Endodermal cell (in vitro differentiated cells): Measurements from ENCODE around the gene TBC1D1. TPM values are rescaled to one million over a fixed set of nuclear protein-coding genes. Genes with fewer than 3 reads are reported as not detected.

Experiments used
- DNase-seq: peaks from one replicate; pipeline ENCODE4 v3.0.0-alpha.2; 2017
- H3K27ac ChIP-seq: 2 replicates; pipeline ENCODE4 v1.5.1; 2013; ENCODE audit warnings: mild to moderate bottlenecking, low read depth, low read length, moderate library complexity
- H3K27me3 ChIP-seq: 2 replicates; pipeline ENCODE4 v1.6.1; 2013; ENCODE audit warnings: mild to moderate bottlenecking, low read length, moderate library complexity; ENCODE audit not compliant: insufficient read depth, control insufficient read depth, poor library complexity, severe bottlenecking
- H3K36me3 ChIP-seq: 2 replicates; pipeline ENCODE4 v1.7.0; 2013; ENCODE audit warnings: mild to moderate bottlenecking, low read length, moderate library complexity; ENCODE audit not compliant: control insufficient read depth, insufficient read depth
- H3K4me1 ChIP-seq: one replicate; pipeline ENCODE4 v1.7.0; 2013; ENCODE audit warnings: low read length; ENCODE audit not compliant: control insufficient read depth, insufficient read depth
- H3K4me3 ChIP-seq: 2 replicates; pipeline ENCODE4 v1.5.1; 2013; ENCODE audit warnings: mild to moderate bottlenecking, low read length, moderate library complexity
- H3K9ac ChIP-seq: 2 replicates; pipeline ENCODE4 v1.6.1; 2013; ENCODE audit warnings: mild to moderate bottlenecking, low read length, moderate library complexity; ENCODE audit not compliant: poor library complexity, severe bottlenecking; ENCODE audit errors: extremely low read depth
- H3K9me3 ChIP-seq: 2 replicates; pipeline ENCODE4 v1.6.1; 2013; ENCODE audit warnings: mild to moderate bottlenecking, low read length, moderate library complexity; ENCODE audit not compliant: control insufficient read depth
- H3K27ac Mint-ChIP-seq: 2 replicates; pipeline ENCODE4 v1.8.0; 2020; ENCODE audit warnings: mixed read lengths
- H3K27me3 Mint-ChIP-seq: 2 replicates; pipeline ENCODE4 v1.8.0; 2021; ENCODE audit warnings: mild to moderate bottlenecking, mixed read lengths; ENCODE audit not compliant: insufficient read depth
- H3K36me3 Mint-ChIP-seq: 2 replicates; pipeline ENCODE4 v1.8.0; 2020; ENCODE audit warnings: low read depth, mixed read lengths
- H3K4me1 Mint-ChIP-seq: 2 replicates; pipeline ENCODE4 v1.8.0; 2020; ENCODE audit warnings: mixed read lengths
- H3K4me3 Mint-ChIP-seq: 2 replicates; pipeline ENCODE4 v1.8.0; 2020; ENCODE audit warnings: mild to moderate bottlenecking, moderate library complexity, mixed read lengths
- H3K9me3 Mint-ChIP-seq: 2 replicates; pipeline ENCODE4 v1.8.0; 2020; ENCODE audit warnings: mild to moderate bottlenecking, mixed read lengths
- CTCF ChIP-seq: fragments of 200-600 bp; sonication (generic); conservative IDR thresholded peaks from 2 replicates; pipeline ENCODE4 v1.5.0; 2021; ENCODE audit warnings: antibody characterized with exemption, mild to moderate bottlenecking
- WGBS, 2 experiments: methylation state at CpG; one replicate each; pipeline versions ENCODE4 v1.1.5 to v1.1.7; 2013; ENCODE audit warnings: missing lambda C conversion rate in 2 of 2, mixed read lengths in 1 of 2; ENCODE audit not compliant: insufficient coverage in 1 of 2, insufficient read length in 1 of 2; 5-methylcytosine and 5-hydroxymethylcytosine counted together
- total RNA-seq, 2 donors: library from RNA; stranded (reverse); fragmentation: NEBNext Ultra II Directional in 1 of 2; extraction: Animal tissue kit (Norgen Biotek cat#: 25700) in 1 of 2; gene quantifications; 2 replicates in 1 of 2; 3 replicates in 1 of 2; pipeline ENCODE4 v1.2.1, GENCODE V29; 2021

TBC1D1 gene
- total RNA-seq, 2 donors from 2014 or later, result 110 to 122 TPM

GRCh38 chr4:38138363-38138762 is 247.5 kb downstream of the TBC1D1 start:
- H3K4me3 Mint-ChIP-seq, result no peak overlapping the region
- H3K4me1 Mint-ChIP-seq, result no peaks in the 10 kb centered on the region
- no peaks in the 10 kb centered on the region for H3K27me3 Mint-ChIP-seq
- no peaks in the 10 kb centered on the region for H3K4me1 ChIP-seq
- no peaks in the 10 kb centered on the region for H3K9me3 Mint-ChIP-seq
- H3K27me3 ChIP-seq, result no peaks in the 10 kb centered on the region
- 95 to 98% methylated on average over 3 to 4 of the region's 4 CpGs for WGBS, 2 experiments
- DNase-seq, result no peak
- H3K9ac ChIP-seq, result no peak overlapping the region
- no peak overlapping the region for H3K27ac ChIP-seq
- H3K36me3 ChIP-seq, result peaks cover 41% of the 10 kb centered on the region
- H3K27ac Mint-ChIP-seq, result no peak overlapping the region
- no peak overlapping the region for H3K4me3 ChIP-seq
- TF ChIP-seq CTCF, result no peak
- H3K9me3 ChIP-seq, result no peaks in the 10 kb centered on the region
- peaks cover 65% of the 10 kb centered on the region for H3K36me3 Mint-ChIP-seq

- Histone ChIP-seq H3K9me3 (no peaks in the 10 kb centered on the region), H3K36me3 (peaks cover 33% of the 10 kb centered on the region), H3K4me1 (no peaks in the 10 kb centered on the region), H3K27ac (no peak overlapping the region), H3K4me3 (no peak overlapping the region), H3K9ac (no peak overlapping the region), H3K27me3 (no peaks in the 10 kb centered on the region)
- Mint-ChIP-seq H3K4me3 (no peak overlapping the region), H3K36me3 (peaks cover 61% of the 10 kb centered on the region), H3K4me1 (no peaks in the 10 kb centered on the region), H3K27ac (no peak overlapping the region), H3K9me3 (no peaks in the 10 kb centered on the region), H3K27me3 (no peaks in the 10 kb centered on the region)
- 86 to 92% methylated on average over 3 to 4 of the region's 4 CpGs for WGBS, 2 experiments
- TF ChIP-seq CTCF, result no peak
- DNase-seq, result no peak
Measured at GRCh38 chr4:38139187-38139586, 248.3 kb downstream of the TBC1D1 start.

- DNase-seq, result no peak
- H3K27me3 ChIP-seq, result no peaks in the 10 kb centered on the region
- H3K9me3 Mint-ChIP-seq, result no peaks in the 10 kb centered on the region
- no peak overlapping the region for H3K27ac Mint-ChIP-seq
- H3K4me1 Mint-ChIP-seq, result no peaks in the 10 kb centered on the region
- no peaks in the 10 kb centered on the region for H3K9me3 ChIP-seq
- peaks cover 51% of the 10 kb centered on the region for H3K36me3 Mint-ChIP-seq
- peaks cover 19% of the 10 kb centered on the region for H3K36me3 ChIP-seq
- H3K9ac ChIP-seq, result no peak overlapping the region
- no peak for TF ChIP-seq CTCF
- no peak overlapping the region for H3K4me3 Mint-ChIP-seq
- no peak overlapping the region for H3K4me3 ChIP-seq
- no peak overlapping the region for H3K27ac ChIP-seq
- no peaks in the 10 kb centered on the region for H3K27me3 Mint-ChIP-seq
- WGBS, 2 experiments, result 86 to 100% methylated on average over 1 of the region's 1 CpG
- no peaks in the 10 kb centered on the region for H3K4me1 ChIP-seq
Measured at GRCh38 chr4:38140643-38141203, 249.8 kb downstream of the TBC1D1 start.
